Cortex of kidney (tissue), 1 donor: ENCODE results near the gene EBF4.

Experiments used
- DNase-seq: peaks from one replicate; lab custom pipeline; 2025; lab: John Stamatoyannopoulos, UW

EBF4 gene, protein sequence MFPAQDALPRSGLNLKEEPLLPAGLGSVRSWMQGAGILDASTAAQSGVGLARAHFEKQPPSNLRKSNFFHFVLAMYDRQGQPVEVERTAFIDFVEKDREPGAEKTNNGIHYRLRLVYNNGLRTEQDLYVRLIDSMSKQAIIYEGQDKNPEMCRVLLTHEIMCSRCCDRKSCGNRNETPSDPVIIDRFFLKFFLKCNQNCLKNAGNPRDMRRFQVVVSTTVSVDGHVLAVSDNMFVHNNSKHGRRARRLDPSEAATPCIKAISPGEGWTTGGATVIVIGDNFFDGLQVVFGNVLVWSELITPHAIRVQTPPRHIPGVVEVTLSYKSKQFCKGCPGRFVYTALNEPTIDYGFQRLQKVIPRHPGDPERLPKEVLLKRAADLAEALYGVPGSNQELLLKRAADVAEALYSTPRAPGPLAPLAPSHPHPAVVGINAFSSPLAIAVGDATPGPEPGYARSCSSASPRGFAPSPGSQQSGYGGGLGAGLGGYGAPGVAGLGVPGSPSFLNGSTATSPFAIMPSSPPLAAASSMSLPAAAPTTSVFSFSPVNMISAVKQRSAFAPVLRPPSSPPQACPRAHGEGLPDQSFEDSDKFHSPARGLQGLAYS

DNA sequence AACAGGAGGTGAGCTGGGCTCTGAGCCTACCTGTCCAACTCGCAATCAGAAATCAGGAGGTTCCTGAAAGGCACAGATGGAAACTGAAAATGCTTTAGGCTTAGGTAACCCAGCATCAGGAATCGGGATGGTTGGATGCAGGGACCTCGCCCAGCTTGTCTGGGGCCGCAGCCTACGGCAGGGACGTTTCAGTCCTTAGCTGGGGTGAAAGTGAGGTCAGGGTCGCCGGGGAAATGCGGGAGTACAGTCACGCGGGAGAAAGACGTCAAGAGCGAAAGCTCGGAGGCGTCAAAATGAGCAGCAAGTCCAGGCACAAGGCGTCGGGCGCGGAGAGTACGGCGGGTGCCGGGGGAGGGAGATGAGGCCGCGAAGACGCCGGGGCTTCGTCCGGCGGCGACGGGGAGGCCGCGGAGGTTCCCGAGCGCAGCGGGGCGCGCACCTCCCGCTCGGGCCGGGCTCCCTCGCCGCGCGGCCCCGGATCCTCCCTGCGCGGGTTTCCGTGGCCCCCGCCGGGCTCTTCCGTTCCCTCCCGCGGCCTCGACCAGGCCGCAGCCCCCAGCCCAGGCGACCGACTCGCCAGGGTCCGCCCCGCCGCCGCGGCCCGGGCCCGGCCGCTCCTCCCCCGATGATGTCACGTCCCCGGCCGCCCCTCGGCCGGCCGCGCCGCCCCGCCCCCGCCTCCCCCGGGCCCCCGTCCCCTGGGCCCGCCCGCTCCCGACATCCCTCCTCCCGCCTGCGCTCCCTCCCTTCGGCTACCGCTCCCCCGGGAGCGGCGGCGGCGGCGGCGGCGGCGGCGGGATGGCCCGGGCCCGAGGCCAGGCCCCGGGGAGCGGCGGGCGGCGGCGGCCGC is at the start of gene EBF4:
Gene EBF4 (plus strand): TSS at position 745 of the 850 bp plus-strand sequence. CDS start 866 bp downstream, outside the sequence.
- no peak for DNase-seq

GRCh38 chr20:2643708-2644107 is 48.9 kb upstream of the EBF4 start:
- no peak for DNase-seq

GRCh38 chr20:2651772-2652723 is 40.5 kb upstream of the EBF4 start, which contains the start of gene NOP56:
Gene NOP56, plus strand, starts transcription at chr20:2652632. Its CDS starts 29 bp downstream, at chr20:2652661.
- DNase-seq = peak; percentile 55

DNA sequence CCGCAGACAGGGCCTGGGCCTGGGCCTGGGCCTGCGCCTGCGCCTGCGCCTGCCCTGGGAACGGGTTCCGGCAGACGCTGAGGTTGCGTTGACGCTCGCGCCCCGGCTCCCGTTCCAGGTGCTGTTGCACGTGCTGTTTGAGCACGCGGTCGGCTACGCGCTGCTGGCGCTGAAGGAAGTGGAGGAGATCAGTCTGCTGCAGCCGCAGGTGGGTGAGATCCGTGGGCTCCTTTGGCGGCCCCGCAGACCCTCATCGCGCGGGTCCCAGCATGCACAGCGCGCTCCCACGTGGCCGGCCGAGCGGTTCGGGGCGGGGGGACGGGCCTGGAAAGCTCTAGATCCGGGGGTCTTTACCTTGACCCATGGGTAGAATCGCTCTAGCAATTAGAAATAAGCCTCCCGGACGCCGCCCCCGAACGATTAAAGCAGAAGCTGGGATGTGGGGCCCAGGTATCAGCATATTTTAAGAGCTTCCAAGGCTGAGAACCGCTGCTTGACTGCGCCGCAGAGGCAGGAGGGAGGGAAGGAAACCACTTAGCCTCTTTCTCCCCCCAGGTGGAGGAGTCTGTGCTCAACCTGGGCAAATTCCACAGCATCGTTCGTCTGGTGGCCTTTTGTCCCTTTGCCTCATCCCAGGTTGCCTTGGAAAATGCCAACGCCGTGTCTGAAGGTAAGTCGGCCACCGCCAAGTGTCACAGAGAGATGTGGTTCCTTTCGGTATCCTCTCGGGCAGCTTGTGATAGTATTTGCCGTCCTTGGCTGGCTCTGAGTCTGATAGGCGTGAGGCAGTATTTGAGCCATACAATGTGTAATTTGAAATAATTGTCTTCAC is 39.6 kb upstream of the EBF4 start:
- no peak for DNase-seq

DNA sequence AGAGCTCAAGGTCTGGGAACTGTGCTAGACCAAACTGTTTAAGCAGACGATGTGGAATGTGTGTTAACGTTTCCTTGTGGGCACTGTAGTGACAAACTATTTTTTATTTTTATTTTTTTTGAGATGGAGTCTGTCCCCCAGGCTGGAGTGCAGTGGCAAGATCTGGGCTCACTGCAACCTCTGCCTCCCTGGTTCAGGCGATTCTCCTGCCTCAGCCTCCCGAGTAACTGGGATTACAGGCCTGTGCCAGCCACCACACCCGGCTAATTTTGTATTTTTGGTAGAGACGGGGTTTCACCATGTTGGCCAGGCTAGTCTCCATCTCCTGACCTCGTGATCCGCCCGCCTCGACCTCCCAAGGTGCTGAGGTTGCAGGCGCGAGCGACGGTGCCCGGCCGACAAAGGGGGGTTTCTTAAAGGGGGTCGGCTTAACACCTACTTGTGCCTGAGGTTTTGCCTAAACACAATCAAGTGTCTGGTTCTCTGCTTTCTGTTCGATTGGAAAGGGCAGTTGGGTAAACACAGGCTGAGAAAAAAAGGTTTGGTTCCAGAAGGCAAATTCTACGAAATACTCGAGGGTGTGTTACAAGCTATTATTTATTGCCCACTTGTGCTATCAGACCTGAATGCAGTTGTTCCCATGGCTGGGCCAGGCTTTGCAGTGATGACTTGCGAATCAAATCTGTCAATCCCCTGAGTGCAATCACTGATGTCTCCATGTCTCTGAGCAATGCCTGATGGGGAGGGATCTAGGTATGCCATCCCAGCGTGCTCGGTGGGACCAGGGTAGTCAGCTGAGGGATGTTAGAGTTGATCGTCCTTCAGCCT is 38.8 kb upstream of the EBF4 start:
- no peak for DNase-seq

DNA sequence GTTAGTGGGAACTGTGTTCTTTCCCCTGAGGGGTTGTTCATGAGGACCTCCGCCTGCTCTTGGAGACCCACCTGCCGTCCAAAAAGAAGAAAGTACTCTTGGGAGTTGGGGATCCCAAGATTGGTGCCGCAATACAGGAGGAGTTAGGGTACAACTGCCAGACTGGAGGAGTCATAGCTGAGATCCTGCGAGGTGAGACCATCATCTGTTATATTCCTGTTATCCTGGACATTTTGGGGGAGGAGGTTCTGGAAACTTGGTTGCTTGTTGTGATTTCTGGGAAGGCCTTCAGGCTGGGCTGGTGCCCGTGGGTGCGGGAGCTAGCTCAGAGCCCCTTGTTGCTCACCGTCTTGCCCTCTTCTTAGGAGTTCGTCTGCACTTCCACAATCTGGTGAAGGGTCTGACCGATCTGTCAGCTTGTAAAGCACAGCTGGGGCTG is 38.2 kb upstream of the EBF4 start:
- no peak for DNase-seq

- DNase-seq = no peak
These were observed 37.7 kb upstream of the EBF4 start for GRCh38 chr20:2654831-2655230.

- DNase-seq = no peak
These were observed 37.1 kb upstream of the EBF4 start for GRCh38 chr20:2655331-2656116.

GRCh38 chr20:2656471-2657117 is 36.0 kb upstream of the EBF4 start:
- no peak for DNase-seq

GRCh38 chr20:2657241-2657640 is 35.3 kb upstream of the EBF4 start:
- no peak for DNase-seq

DNA sequence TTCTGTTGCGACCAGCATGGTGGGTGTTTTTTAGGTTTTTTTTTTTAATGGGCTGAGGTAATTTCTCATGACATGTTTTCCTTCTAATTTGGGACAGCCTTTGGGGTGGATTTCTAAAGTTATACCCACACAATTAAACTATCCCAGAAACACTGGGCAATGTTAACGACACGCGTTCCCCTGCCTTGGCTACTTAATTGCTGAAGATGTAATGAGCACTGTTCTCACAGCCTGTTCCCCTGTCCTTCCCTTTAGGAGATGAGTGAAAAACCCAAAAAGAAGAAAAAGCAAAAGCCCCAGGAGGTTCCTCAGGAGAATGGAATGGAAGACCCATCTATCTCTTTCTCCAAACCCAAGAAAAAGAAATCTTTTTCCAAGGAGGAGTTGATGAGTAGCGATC is 34.9 kb upstream of the EBF4 start:
- DNase-seq = no peak

DNA sequence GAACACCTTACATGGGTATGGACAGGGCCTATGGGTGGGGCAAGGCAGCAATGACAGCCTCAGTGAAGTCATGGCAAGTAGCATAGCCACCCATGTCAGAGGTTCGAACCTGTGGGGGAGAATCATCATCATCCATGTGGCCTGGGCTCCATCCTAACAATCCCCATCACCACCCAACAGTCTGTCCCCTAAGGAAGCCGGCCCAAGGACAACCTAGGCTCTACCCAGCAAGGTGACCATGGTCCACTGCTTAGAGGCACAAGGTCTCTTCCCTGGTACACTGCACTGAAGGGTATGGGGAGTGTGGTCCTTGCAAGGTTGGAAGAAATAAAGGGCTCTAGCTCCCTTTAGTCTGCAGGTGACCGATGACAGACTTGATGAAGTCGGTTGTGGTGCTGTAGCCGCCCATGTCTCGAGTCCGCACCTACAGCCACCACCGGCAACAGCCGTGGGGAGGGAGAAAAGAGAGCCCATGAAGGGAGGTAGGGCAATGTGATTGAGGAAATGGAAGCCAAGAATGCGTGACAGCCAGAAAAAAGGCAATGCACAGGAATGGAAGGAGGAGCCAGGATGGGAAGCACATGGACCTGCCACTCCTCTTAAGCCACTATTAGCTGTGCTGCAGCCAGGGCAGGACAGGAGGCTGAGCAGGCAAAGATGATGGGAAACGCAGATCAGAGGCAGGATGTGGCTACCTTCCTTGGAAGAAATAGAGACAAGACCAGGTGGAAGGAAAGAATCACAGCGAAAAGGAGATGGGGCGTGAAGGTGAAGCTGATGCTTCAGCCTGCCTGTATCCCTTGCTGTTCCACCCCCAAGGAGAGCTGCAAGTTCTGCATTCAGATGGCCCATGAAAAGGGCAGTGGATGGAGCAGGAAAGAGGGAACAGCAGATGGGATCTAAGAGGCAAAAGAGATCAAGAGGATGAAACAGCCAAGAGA is 33.9 kb upstream of the EBF4 start:
- DNase-seq = no peak

- no peak for DNase-seq
These were observed 33.0 kb upstream of the EBF4 start for GRCh38 chr20:2659547-2659946.

- DNase-seq = no peak
These were observed 29.2 kb upstream of the EBF4 start for GRCh38 chr20:2663364-2663886.

DNA sequence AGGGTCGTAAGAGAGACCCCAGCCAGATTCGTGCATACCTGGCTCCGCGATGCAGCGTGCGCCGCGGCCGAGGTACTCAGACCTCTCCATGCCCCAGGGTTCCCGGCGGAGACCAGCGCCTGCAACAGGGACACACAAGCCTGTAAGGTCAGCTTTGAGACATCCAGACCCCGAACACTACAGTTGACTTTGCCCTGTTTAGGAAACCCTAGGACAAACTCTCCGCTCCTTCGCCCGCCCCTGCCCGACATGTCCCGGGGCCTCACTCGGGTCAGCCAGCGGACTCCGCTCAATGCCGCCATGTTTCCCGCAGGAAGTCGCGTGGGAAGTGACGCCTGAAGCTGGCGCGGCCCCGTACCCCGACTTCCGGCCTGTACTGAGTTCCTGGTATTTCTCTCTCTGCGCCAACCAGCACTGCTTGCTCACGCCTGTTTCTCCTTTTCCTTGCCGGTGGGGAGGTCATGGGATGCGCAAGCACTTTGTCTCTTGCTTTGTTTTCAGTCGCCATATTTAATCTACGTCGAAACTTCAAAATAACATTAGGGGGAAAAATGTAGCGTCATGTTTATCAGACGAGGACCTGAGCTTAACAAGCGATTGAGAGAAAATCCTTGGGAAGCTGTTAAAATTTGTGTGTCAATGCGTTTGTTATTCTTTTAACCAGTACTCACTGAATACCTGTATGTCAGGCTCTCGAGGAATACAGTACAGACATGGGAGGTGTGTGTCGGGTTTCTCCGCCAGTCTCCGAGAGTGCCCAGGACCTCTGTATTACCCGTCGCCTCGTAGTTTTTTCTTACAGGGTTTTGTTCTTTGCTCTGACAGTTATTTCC is 28.5 kb upstream of the EBF4 start, which contains the start of gene IDH3B:
Gene IDH3B (minus strand): TSS at position 330 of the 833 bp plus-strand sequence. CDS start 28 bp downstream, at position 302.
- peak; percentile 17 for DNase-seq

GRCh38 chr20:2671977-2672376 is 20.6 kb upstream of the EBF4 start:
- no peak for DNase-seq
